ENCODE measurements around the gene ATP2C2.

GRCh38 chr16:84497418-84498222, 129.3 kb downstream of the ATP2C2 start:
- no peak for TF ChIP-seq CTCF (conservative IDR thresholded peaks at IDR 0.05)
- no peak for TF ChIP-seq ZFX (IDR thresholded peaks at IDR 0.05)

Measured in C4-2B (cell line).